ENCODE data around the gene TXNDC16. TPM values are rescaled to one million over a fixed set of nuclear protein-coding genes. Genes with fewer than 3 reads are reported as not detected.

TXNDC16 gene
- total and polyA plus RNA-seq, 5 donors, result 2.6 to 7.6 (median 6.7) TPM

- Histone ChIP-seq H3K27me3 (ENCODE audit: control insufficient read depth, insufficient read depth) (no peaks in the 10 kb centered on the region), H3K4me1 (ENCODE audit: control insufficient read depth, insufficient read depth, low read length) (no peaks in the 10 kb centered on the region), H3K4me3 (ENCODE audit: low read length) (no peak overlapping the region), H3K9me3 (ENCODE audit: control insufficient read depth, low read length) (no peaks in the 10 kb centered on the region), H3K27ac (ENCODE audit: low read length) (no peak overlapping the region)
- intact Hi-C loops (cut with DNase I), result no loop called here
- DNase-seq, result no peak
- ATAC-seq, result no peak
- WGBS, result 62% methylated on average over 7 of the region's 7 CpGs
Measured at GRCh38 chr14:52413729-52414408, 138.4 kb downstream of the TXNDC16 start.

- no peaks in the 10 kb centered on the region for H3K4me1 ChIP-seq (ENCODE audit: control insufficient read depth, insufficient read depth, low read length)
- H3K4me3 ChIP-seq (ENCODE audit: low read length), result no peak overlapping the region
- H3K27me3 ChIP-seq (ENCODE audit: control insufficient read depth, insufficient read depth), result no peaks in the 10 kb centered on the region
- no peak for DNase-seq
- WGBS, result 42% methylated on average over 1 of the region's 1 CpG
- intact Hi-C loops (cut with DNase I), result no loop called here
- no peak overlapping the region for H3K27ac ChIP-seq (ENCODE audit: low read length)
- H3K9me3 ChIP-seq (ENCODE audit: control insufficient read depth, low read length), result no peaks in the 10 kb centered on the region
- no peak for ATAC-seq
Measured at GRCh38 chr14:52412426-52412825, 139.9 kb downstream of the TXNDC16 start.

GRCh38 chr14:52405314-52405713, 147.0 kb downstream of the TXNDC16 start:
- no peak for ATAC-seq
- intact Hi-C loops (cut with DNase I), result no loop called here
- WGBS, result 88% methylated on average over 1 of the region's 1 CpG
- H3K9me3 ChIP-seq (ENCODE audit: control insufficient read depth, low read length), result no peaks in the 10 kb centered on the region
- H3K27ac ChIP-seq (ENCODE audit: low read length), result no peak overlapping the region
- no peaks in the 10 kb centered on the region for H3K27me3 ChIP-seq (ENCODE audit: control insufficient read depth, insufficient read depth)
- no peak overlapping the region for H3K4me3 ChIP-seq (ENCODE audit: low read length)
- H3K4me1 ChIP-seq (ENCODE audit: control insufficient read depth, insufficient read depth, low read length), result no peaks in the 10 kb centered on the region
- DNase-seq, result no peak

GRCh38 chr14:52402812-52403526, 149.3 kb downstream of the TXNDC16 start:
- 78% methylated on average over 4 of the region's 4 CpGs for WGBS
- Histone ChIP-seq H3K27ac (ENCODE audit: low read length) (no peak overlapping the region), H3K4me3 (ENCODE audit: low read length) (no peak overlapping the region), H3K27me3 (ENCODE audit: control insufficient read depth, insufficient read depth) (no peaks in the 10 kb centered on the region), H3K4me1 (ENCODE audit: control insufficient read depth, insufficient read depth, low read length) (no peaks in the 10 kb centered on the region), H3K9me3 (ENCODE audit: control insufficient read depth, low read length) (no peaks in the 10 kb centered on the region)
- DNase-seq (no peak), ATAC-seq (no peak)
- intact Hi-C loops (cut with DNase I), result no loop called here

- no peak overlapping the region for H3K27ac ChIP-seq (ENCODE audit: low read length)
- no peak for DNase-seq
- no peaks in the 10 kb centered on the region for H3K9me3 ChIP-seq (ENCODE audit: control insufficient read depth, low read length)
- intact Hi-C loops (cut with DNase I), result no loop called here
- WGBS, result 52% methylated on average over 3 of the region's 3 CpGs
- H3K27me3 ChIP-seq (ENCODE audit: control insufficient read depth, insufficient read depth), result no peaks in the 10 kb centered on the region
- no peaks in the 10 kb centered on the region for H3K4me1 ChIP-seq (ENCODE audit: control insufficient read depth, insufficient read depth, low read length)
- H3K4me3 ChIP-seq (ENCODE audit: low read length), result no peak overlapping the region
- ATAC-seq, result no peak
Measured at GRCh38 chr14:52400846-52401245, 151.5 kb downstream of the TXNDC16 start.

- Histone ChIP-seq H3K9me3 (ENCODE audit: control insufficient read depth, low read length) (no peaks in the 10 kb centered on the region), H3K4me3 (ENCODE audit: low read length) (no peak overlapping the region), H3K27me3 (ENCODE audit: control insufficient read depth, insufficient read depth) (no peaks in the 10 kb centered on the region), H3K27ac (ENCODE audit: low read length) (no peak overlapping the region), H3K4me1 (ENCODE audit: control insufficient read depth, insufficient read depth, low read length) (no peaks in the 10 kb centered on the region)
- no peak for DNase-seq
- ATAC-seq, result no peak
- WGBS, result 61% methylated on average over 8 of the region's 8 CpGs
- intact Hi-C loops (cut with DNase I), result no loop called here
Measured at GRCh38 chr14:52399921-52400595, 152.2 kb downstream of the TXNDC16 start.

GRCh38 chr14:52399104-52399503, 153.2 kb downstream of the TXNDC16 start:
- intact Hi-C loops (cut with DNase I), result no loop called here

GRCh38 chr14:52397844-52398243, 154.5 kb downstream of the TXNDC16 start:
- 85% methylated on average over 5 of the region's 5 CpGs for WGBS
- ATAC-seq (no peak), DNase-seq (no peak)
- no peaks in the 10 kb centered on the region for H3K9me3 ChIP-seq (ENCODE audit: control insufficient read depth, low read length)
- no peaks in the 10 kb centered on the region for H3K4me1 ChIP-seq (ENCODE audit: control insufficient read depth, insufficient read depth, low read length)
- no peaks in the 10 kb centered on the region for H3K27me3 ChIP-seq (ENCODE audit: control insufficient read depth, insufficient read depth)
- intact Hi-C loops (cut with DNase I), result no loop called here
- H3K4me3 ChIP-seq (ENCODE audit: low read length), result no peak overlapping the region
- H3K27ac ChIP-seq (ENCODE audit: low read length), result no peak overlapping the region

More at GRCh38 chr14:52399104-52399503, 153.2 kb downstream of the TXNDC16 start:
- H3K4me1 ChIP-seq (ENCODE audit: control insufficient read depth, insufficient read depth, low read length), result no peaks in the 10 kb centered on the region
- H3K27me3 ChIP-seq (ENCODE audit: control insufficient read depth, insufficient read depth), result no peaks in the 10 kb centered on the region
- DNase-seq (no peak), ATAC-seq (no peak)
- H3K4me3 ChIP-seq (ENCODE audit: low read length), result no peak overlapping the region
- no peak overlapping the region for H3K27ac ChIP-seq (ENCODE audit: low read length)
- WGBS, result 87% methylated on average over 5 of the region's 5 CpGs
- no peaks in the 10 kb centered on the region for H3K9me3 ChIP-seq (ENCODE audit: control insufficient read depth, low read length)

- no peaks in the 10 kb centered on the region for H3K4me1 ChIP-seq (ENCODE audit: control insufficient read depth, insufficient read depth, low read length)
- no peak overlapping the region for H3K27ac ChIP-seq (ENCODE audit: low read length)
- no peaks in the 10 kb centered on the region for H3K27me3 ChIP-seq (ENCODE audit: control insufficient read depth, insufficient read depth)
- no peak for ATAC-seq
- no peak overlapping the region for H3K4me3 ChIP-seq (ENCODE audit: low read length)
- DNase-seq, result peak in 1 of 3 donors; percentile 14
- intact Hi-C loops (cut with DNase I), result no loop called here
- 65% methylated on average over 3 of the region's 3 CpGs for WGBS
- H3K9me3 ChIP-seq (ENCODE audit: control insufficient read depth, low read length), result no peaks in the 10 kb centered on the region
Measured at GRCh38 chr14:52395728-52396127, 156.6 kb downstream of the TXNDC16 start.

- no peak overlapping the region for H3K27ac ChIP-seq (ENCODE audit: low read length)
- no peaks in the 10 kb centered on the region for H3K27me3 ChIP-seq (ENCODE audit: control insufficient read depth, insufficient read depth)
- no peaks in the 10 kb centered on the region for H3K9me3 ChIP-seq (ENCODE audit: control insufficient read depth, low read length)
- no peaks in the 10 kb centered on the region for H3K4me1 ChIP-seq (ENCODE audit: control insufficient read depth, insufficient read depth, low read length)
- ATAC-seq, result peak in 1 of 2 donors; percentile 36
- intact Hi-C loops (cut with DNase I), result no loop called here
- WGBS, result 64% methylated on average over 4 of the region's 4 CpGs
- no peak for DNase-seq
- no peak overlapping the region for H3K4me3 ChIP-seq (ENCODE audit: low read length)
Measured at GRCh38 chr14:52391881-52392615, 160.3 kb downstream of the TXNDC16 start.

All from right cardiac atrium (tissue), 5 donors.